HFF-Myc (cell line): ENCODE results near the gene TPI1.

Experiments used
- DNase-seq: peaks from one replicate; pipeline ENCODE4 v3.0.0-alpha.2; 2011; ENCODE audit warnings: low read depth; ENCODE audit errors: extremely low read depth
- H3K4me3 ChIP-seq: replicated peaks from 2 replicates; pipeline ENCODE4 v1.5.1; 2011; ENCODE audit warnings: low read depth, mild to moderate bottlenecking, control low read depth, low read length
- TF ChIP-seq, protein P1 (sequence below): IDR thresholded peaks from 2 replicates; pipeline ENCODE4 v1.5.1; 2012; ENCODE audit warnings: mild to moderate bottlenecking, low read depth, low read length, control low read depth; ENCODE audit errors: missing control alignments

The TPI1 gene

DNA sequence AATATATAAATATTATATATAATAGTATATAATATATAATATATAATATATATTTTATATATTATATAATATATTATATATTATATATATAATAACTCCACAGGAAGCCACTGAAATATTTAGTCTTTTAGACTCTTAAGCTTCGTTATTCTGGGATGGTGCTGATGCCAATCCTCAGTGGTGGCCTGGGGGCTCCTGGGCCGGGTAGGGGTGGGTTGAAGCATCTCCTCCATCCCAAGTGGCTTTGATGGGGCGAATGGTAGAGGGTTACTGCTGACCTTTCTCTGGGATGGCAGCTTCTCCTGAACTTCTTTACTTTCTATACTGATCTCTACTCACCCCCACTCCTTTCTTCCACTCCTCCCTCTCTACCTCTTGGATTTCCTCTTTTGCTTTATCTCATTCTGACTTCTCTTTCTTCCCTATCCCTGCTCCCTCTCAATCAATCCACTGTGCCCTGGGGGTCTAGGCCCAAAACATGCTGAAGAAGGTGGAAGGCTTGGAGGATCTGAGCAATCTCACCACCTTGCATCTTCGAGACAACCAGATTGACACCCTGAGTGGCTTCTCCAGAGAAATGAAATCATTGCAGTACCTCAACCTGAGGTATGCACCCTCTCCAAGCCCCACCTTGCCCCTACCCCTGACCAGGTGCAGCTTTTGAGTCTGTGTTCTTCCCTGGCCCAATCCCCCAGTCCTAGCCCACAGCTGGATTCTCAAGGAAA is 42.3 kb downstream of the TPI1 start:
- no peak overlapping the region for H3K4me3 ChIP-seq
- TF ChIP-seq, protein P1, sequence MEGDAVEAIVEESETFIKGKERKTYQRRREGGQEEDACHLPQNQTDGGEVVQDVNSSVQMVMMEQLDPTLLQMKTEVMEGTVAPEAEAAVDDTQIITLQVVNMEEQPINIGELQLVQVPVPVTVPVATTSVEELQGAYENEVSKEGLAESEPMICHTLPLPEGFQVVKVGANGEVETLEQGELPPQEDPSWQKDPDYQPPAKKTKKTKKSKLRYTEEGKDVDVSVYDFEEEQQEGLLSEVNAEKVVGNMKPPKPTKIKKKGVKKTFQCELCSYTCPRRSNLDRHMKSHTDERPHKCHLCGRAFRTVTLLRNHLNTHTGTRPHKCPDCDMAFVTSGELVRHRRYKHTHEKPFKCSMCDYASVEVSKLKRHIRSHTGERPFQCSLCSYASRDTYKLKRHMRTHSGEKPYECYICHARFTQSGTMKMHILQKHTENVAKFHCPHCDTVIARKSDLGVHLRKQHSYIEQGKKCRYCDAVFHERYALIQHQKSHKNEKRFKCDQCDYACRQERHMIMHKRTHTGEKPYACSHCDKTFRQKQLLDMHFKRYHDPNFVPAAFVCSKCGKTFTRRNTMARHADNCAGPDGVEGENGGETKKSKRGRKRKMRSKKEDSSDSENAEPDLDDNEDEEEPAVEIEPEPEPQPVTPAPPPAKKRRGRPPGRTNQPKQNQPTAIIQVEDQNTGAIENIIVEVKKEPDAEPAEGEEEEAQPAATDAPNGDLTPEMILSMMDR = no peak
- no peak for DNase-seq

- no peak overlapping the region for H3K4me3 ChIP-seq
- DNase-seq = no peak
- TF ChIP-seq, protein P1 = no peak
Measured at GRCh38 chr12:6912164-6912935, 45.0 kb downstream of the TPI1 start.

- no peak for DNase-seq
- TF ChIP-seq, protein P1 = no peak
- H3K4me3 ChIP-seq = peak within 1 kb of the TSS; percentile 45
Measured at GRCh38 chr12:6914246-6914946, 47.1 kb downstream of the TPI1 start, which contains the start of gene ENO2. Gene ENO2, plus strand, starts transcription at chr12:6914580. Its CDS starts 1,253 bp downstream, at chr12:6915833.

DNA sequence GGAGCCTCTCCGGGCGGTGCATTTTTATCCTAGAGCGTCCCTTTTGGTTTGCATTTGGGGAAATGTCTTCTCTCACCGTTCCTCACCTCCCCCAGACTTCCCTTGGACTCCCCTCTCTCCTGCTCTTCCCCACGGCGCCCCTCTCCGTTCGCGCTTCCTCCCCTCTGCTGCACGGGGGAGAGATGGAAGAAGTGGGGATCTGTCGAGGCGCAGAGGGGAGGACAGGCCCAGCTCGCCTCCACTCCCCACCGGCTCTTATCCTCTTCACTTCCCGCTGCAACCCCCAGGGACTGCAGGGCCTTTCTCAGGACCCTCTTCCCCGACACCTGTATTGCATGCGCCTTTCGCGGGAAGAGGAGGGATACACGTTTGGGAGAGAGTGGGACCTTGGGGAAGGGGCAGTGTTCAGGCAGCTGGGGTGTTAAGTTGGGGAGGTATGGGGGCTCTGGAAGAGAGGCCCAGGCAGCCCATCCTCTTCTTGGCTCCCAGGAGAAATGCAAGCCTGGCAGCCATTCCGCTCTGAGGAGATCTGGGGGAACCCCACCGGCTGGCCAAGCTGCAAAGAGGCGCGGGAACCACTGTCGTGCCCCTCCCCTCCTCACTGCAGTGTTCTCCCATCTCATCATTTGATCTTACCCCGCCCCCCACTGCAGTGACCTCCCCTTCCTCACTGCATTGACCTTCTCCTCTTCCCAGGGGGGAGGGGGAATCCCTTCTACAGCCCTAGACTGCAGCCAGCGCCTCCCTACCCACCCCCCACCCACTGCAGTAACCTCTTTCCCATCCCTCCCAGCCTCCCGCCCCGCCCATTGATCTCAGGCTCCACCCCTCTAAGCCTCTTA is 47.8 kb downstream of the TPI1 start:
- no peak for DNase-seq
- peak overlapping the region; percentile 45 for H3K4me3 ChIP-seq
- TF ChIP-seq, protein P1 = no peak

DNA sequence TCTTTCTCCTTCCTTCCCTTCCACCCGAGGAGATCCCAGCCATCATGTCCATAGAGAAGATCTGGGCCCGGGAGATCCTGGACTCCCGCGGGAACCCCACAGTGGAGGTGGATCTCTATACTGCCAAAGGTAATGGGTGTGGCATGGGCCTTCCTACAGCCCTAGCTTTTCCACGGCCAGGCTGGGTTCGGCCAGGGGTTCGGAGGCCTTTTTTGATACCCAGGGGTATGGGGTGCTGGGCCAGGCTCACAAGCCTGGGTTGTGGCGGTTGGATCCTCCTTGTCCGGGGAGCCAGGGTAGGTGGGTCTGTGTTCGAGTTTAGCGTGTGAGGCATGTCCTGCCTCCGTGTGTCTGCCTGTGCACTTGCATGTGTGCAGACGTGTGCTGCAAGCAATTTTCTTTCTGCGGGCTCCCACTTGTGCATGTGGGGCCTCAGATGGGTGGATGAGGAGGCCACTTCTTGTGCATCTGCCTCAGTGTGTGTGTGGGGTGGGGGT is 48.5 kb downstream of the TPI1 start:
- H3K4me3 ChIP-seq = no peak overlapping the region
- TF ChIP-seq, protein P1 = no peak
- no peak for DNase-seq

GRCh38 chr12:6916426-6917200 is 49.3 kb downstream of the TPI1 start:
- TF ChIP-seq, protein P1 = no peak
- H3K4me3 ChIP-seq = no peak overlapping the region
- no peak for DNase-seq
